OCI-LY1 (cell line): ENCODE measurements around the gene PTPRD.

Source experiments
- H2AFZ ChIP-seq: fragments of 200-600 bp; sonication (generic), shearing (Covaris generic); 2 replicates; pipeline ENCODE4 v1.6.0; 2014; ENCODE audit warnings: antibody characterized with exemption, mild to moderate bottlenecking, low read length
- H3F3A ChIP-seq: fragments of 200-600 bp; sonication (generic), shearing (Covaris generic); 2 replicates; pipeline ENCODE4 v1.6.0; 2014; ENCODE audit warnings: mild to moderate bottlenecking, antibody characterized with exemption, low read length, moderate library complexity; ENCODE audit not compliant: insufficient read depth
- H3K27ac ChIP-seq: fragments of 200-600 bp; sonication (generic); 2 replicates; pipeline ENCODE4 v1.5.1; 2014; ENCODE audit warnings: low read length, mixed run types, mild to moderate bottlenecking, low read depth; ENCODE audit not compliant: poor library complexity, severe bottlenecking
- H3K27me3 ChIP-seq: fragments of 200-600 bp; sonication (generic); 2 replicates; pipeline ENCODE4 v1.6.0; 2014; ENCODE audit warnings: antibody characterized with exemption, mild to moderate bottlenecking, low read length, moderate library complexity; ENCODE audit not compliant: insufficient read depth
- H3K36me3 ChIP-seq: fragments of 200-600 bp; sonication (generic); 2 replicates; pipeline ENCODE4 v1.6.1; 2014; ENCODE audit warnings: mild to moderate bottlenecking, antibody characterized with exemption, low read length, moderate library complexity, mixed read lengths; ENCODE audit not compliant: insufficient read depth
- H3K4me1 ChIP-seq: fragments of 200-600 bp; sonication (generic); 2 replicates; pipeline ENCODE4 v1.5.1; 2014; ENCODE audit warnings: mild to moderate bottlenecking, low read length, moderate library complexity; ENCODE audit not compliant: insufficient read depth, severe bottlenecking
- H3K4me2 ChIP-seq: fragments of 200-600 bp; sonication (generic), shearing (Covaris generic); 2 replicates; pipeline ENCODE4 v1.6.1; 2014; ENCODE audit warnings: low read length
- H3K4me3 ChIP-seq: fragments of 200-600 bp; sonication (generic); 2 replicates; pipeline ENCODE4 v1.5.1; 2014; ENCODE audit warnings: low read length, low read depth, mild to moderate bottlenecking, mixed read lengths; ENCODE audit not compliant: poor library complexity, severe bottlenecking
- H3K79me2 ChIP-seq: fragments of 200-600 bp; shearing (Covaris generic); 2 replicates; pipeline ENCODE4 v1.6.1; 2016; ENCODE audit warnings: mixed run types, low read length, mixed read lengths; ENCODE audit not compliant: insufficient read depth
- H3K9ac ChIP-seq: fragments of 200-600 bp; sonication (generic), shearing (Covaris generic); 2 replicates; pipeline ENCODE4 v1.6.1; 2014; ENCODE audit warnings: mild to moderate bottlenecking, low read length, mixed read lengths
- H3K9me2 ChIP-seq: fragments of 200-600 bp; sonication (generic), shearing (Covaris generic); 2 replicates; pipeline ENCODE4 v1.6.1; 2014; ENCODE audit warnings: low read depth, mild to moderate bottlenecking, low read length, mixed read lengths
- H3K9me3 ChIP-seq: fragments of 200-600 bp; shearing (Covaris generic); 2 replicates; pipeline ENCODE4 v1.6.1; 2014; ENCODE audit warnings: low read length, mixed read lengths
- H4K20me1 ChIP-seq: fragments of 200-600 bp; sonication (generic), shearing (Covaris generic); 2 replicates; pipeline ENCODE4 v1.6.0; 2016; ENCODE audit warnings: mild to moderate bottlenecking, low read length; ENCODE audit not compliant: insufficient read depth
- EZH2 ChIP-seq: fragments of 200-600 bp; sonication (generic), shearing (Covaris generic); IDR thresholded peaks from 2 replicates; pipeline ENCODE4 v1.8.0; 2017; ENCODE audit warnings: borderline replicate concordance, mixed run types, mild to moderate bottlenecking, antibody characterized with exemption, low read length, moderate library complexity, mixed read lengths
- TF ChIP-seq, protein P1 (sequence below): fragments of 200-600 bp; sonication (generic), shearing (Covaris generic); IDR thresholded peaks from 2 replicates; pipeline ENCODE4 v1.5.1; 2017; ENCODE audit warnings: mild to moderate bottlenecking, antibody characterized with exemption, low read length, moderate library complexity, mixed read lengths

Gene PTPRD

DNA sequence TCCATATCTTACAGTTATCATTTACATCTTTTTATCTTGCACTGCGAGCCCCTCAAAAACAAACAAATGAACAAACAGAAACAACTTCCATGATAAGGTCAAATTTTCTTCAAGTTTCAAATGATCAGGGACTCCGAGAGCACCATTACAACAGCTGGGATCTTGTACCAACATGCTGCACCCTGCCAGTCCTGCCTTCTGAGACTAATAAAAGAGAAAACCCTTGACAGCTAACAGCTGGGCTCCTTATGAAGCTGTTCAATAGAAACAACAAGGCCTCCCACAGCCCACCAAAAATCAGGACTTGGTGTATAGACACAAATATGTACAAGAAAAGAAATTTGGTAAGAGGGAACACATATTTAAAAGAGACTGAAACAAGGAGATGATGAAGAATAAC is 1828.0 kb downstream of the PTPRD start:
- Histone ChIP-seq H3K36me3 (no peaks in the 10 kb centered on the region), H3K4me3 (no peak overlapping the region), H2AFZ (no peak overlapping the region), H3F3A (no peaks in the 10 kb centered on the region), H3K9me3 (no peaks in the 10 kb centered on the region), H3K9me2 (no peaks in the 10 kb centered on the region), H3K4me1 (no peaks in the 10 kb centered on the region), H3K27ac (no peak overlapping the region), H4K20me1 (no peaks in the 10 kb centered on the region), H3K9ac (no peak overlapping the region), H3K4me2 (no peak overlapping the region), H3K27me3 (no peaks in the 10 kb centered on the region), H3K79me2 (no peaks in the 10 kb centered on the region)
- no peak for TF ChIP-seq EZH2
- TF ChIP-seq, protein P1, sequence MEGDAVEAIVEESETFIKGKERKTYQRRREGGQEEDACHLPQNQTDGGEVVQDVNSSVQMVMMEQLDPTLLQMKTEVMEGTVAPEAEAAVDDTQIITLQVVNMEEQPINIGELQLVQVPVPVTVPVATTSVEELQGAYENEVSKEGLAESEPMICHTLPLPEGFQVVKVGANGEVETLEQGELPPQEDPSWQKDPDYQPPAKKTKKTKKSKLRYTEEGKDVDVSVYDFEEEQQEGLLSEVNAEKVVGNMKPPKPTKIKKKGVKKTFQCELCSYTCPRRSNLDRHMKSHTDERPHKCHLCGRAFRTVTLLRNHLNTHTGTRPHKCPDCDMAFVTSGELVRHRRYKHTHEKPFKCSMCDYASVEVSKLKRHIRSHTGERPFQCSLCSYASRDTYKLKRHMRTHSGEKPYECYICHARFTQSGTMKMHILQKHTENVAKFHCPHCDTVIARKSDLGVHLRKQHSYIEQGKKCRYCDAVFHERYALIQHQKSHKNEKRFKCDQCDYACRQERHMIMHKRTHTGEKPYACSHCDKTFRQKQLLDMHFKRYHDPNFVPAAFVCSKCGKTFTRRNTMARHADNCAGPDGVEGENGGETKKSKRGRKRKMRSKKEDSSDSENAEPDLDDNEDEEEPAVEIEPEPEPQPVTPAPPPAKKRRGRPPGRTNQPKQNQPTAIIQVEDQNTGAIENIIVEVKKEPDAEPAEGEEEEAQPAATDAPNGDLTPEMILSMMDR = no peak

DNA sequence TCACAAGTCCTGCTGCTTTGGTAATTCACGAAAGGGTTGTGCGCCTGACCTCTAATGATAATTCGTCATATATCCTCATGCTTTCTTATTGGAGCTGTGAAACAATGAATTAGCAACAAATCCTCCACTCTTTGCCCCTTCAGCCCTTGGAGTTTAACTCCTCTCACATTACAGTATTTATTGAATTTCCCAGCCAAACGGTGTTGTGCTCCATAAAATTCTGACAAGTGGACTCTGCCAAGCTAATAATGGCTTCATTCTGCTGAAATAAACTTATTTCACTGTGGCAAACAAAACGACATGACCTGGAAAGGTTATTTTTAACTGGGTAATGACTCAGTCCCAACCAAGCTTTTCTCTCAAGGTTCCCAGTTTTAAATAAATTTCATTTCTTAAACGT is 1828.9 kb downstream of the PTPRD start:
- H3F3A ChIP-seq = no peaks in the 10 kb centered on the region
- no peaks in the 10 kb centered on the region for H3K4me1 ChIP-seq
- TF ChIP-seq EZH2 = no peak
- TF ChIP-seq, protein P1 = no peak
- no peak overlapping the region for H3K9ac ChIP-seq
- no peaks in the 10 kb centered on the region for H3K79me2 ChIP-seq
- H3K36me3 ChIP-seq = no peaks in the 10 kb centered on the region
- no peak overlapping the region for H3K27ac ChIP-seq
- no peak overlapping the region for H3K4me2 ChIP-seq
- H3K4me3 ChIP-seq = no peak overlapping the region
- H3K27me3 ChIP-seq = no peaks in the 10 kb centered on the region
- no peak overlapping the region for H2AFZ ChIP-seq
- no peaks in the 10 kb centered on the region for H3K9me2 ChIP-seq
- H3K9me3 ChIP-seq = no peaks in the 10 kb centered on the region
- no peaks in the 10 kb centered on the region for H4K20me1 ChIP-seq

DNA sequence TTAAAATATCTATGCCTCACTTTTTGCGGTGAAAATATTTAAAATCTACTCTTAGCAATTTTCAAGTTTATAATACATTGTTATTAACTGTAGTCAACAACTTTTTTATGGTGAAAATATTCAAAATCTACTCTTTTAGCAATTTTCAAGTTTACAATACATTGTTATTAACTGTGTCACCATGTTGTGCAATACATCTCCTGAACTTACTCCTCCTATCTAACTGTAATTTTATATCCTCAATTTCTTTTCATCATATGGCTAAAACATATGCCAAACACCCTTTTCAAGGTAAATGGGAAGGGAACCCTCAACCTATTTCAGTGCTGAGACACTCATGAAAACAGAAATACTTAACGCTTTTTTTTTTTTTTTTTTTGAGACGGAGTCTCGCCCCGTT is 1830.6 kb downstream of the PTPRD start:
- Histone ChIP-seq H3K36me3 (no peaks in the 10 kb centered on the region), H3K4me3 (no peak overlapping the region), H3K4me1 (no peaks in the 10 kb centered on the region), H3K79me2 (no peaks in the 10 kb centered on the region), H3F3A (no peaks in the 10 kb centered on the region), H3K9me3 (no peaks in the 10 kb centered on the region), H3K9ac (no peak overlapping the region), H4K20me1 (no peaks in the 10 kb centered on the region), H3K4me2 (no peak overlapping the region), H3K9me2 (no peaks in the 10 kb centered on the region), H2AFZ (no peak overlapping the region), H3K27me3 (no peaks in the 10 kb centered on the region), H3K27ac (no peak overlapping the region)
- TF ChIP-seq, protein P1 = no peak
